ENCODE data around the gene CMTR1. TPM values are rescaled to one million over a fixed set of nuclear protein-coding genes. Genes with fewer than 3 reads are reported as not detected.

The CMTR1 gene
- total RNA-seq, 1 experiment from 2014 or later, result 28.7 TPM

DNA sequence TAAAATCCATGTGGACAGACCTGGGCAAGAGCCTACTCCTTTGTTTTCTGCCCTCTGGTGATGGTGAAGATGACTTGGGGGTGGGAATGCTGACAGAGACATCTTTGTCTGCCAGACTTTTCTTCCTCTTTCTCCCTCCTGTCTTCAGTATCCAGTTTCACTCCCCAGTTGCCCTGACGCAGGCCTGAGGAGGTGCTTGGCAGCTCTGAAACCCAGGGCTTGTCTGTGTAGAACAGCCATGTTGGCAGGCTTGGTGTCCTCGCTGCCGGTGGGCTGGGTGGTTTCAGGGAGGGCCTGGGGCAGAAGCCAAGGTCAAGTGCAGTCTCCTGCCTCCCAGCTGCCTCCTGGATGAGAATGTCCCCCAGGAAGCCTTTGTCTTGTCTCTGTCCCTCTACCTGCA is 44.2 kb downstream of the CMTR1 start:
- DNase-seq (ENCODE audit: low read depth, low spot score) (no peak), ATAC-seq (no peak)
- POLR2A ChIA-PET, result no interaction called here
- Histone ChIP-seq H3K4me2 (ENCODE audit: low read length) (no peak overlapping the region), H3K9ac (ENCODE audit: low read length) (no peak overlapping the region), H3K79me2 (ENCODE audit: insufficient read depth, low read length) (no peaks in the 10 kb centered on the region), H3K4me3 (replicated peaks in 1 of 2; ENCODE audit: low read depth in 1 of 2, low read length in 2 of 2) (no peak overlapping the region), H3K9me2 (ENCODE audit: insufficient read depth) (no peaks in the 10 kb centered on the region), H3K36me3 (ENCODE audit: control insufficient read depth in 1 of 2, insufficient read depth in 2 of 2, low read length in 2 of 2) (peaks cover 10 to 25% of the 10 kb centered on the region in 2 experiments; a peak in 3 of 4 replicates), H3K4me1 (ENCODE audit: control insufficient read depth in 1 of 2, insufficient read depth in 2 of 2, low read length in 2 of 2) (no peaks in the 10 kb centered on the region), H3K27ac (ENCODE audit: low read depth, low read length) (no peak overlapping the region), H3K9me3 (ENCODE audit: control insufficient read depth in 1 of 2, insufficient read depth in 1 of 2, low read depth in 1 of 2, low read length in 2 of 2) (no peaks in the 10 kb centered on the region), H2AFZ (ENCODE audit: low read depth, low read length, poor library complexity, severe bottlenecking) (no peak overlapping the region), H4K20me1 (ENCODE audit: insufficient read depth) (no peaks in the 10 kb centered on the region), H3K27me3 (ENCODE audit: insufficient read depth, low read length) (no peaks in the 10 kb centered on the region)
- TF ChIP-seq FOSL1 (IDR thresholded peaks at IDR 0.05; ENCODE audit: low read depth) (no peak), ZFX (IDR thresholded peaks at IDR 0.05) (no peak), ZNF274 (IDR thresholded peaks at IDR 0.05; ENCODE audit: low read depth, low read length) (no peak), ELF1 (IDR thresholded peaks at IDR 0.05; ENCODE audit: borderline replicate concordance, low read depth) (no peak), RAD21 (IDR thresholded peaks at IDR 0.05; ENCODE audit: low read depth) (no peak)
- TF ChIP-seq, protein P1, sequence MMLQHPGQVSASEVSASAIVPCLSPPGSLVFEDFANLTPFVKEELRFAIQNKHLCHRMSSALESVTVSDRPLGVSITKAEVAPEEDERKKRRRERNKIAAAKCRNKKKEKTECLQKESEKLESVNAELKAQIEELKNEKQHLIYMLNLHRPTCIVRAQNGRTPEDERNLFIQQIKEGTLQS (IDR thresholded peaks at IDR 0.05), result no peak
- RAD21 ChIA-PET (ENCODE audit: low non-redundant PET in 1 of 2, low total read pairs in 2 of 2, uncharacterized antibody in 2 of 2, unreplicated experiment in 2 of 2), result no interaction called here
- BruUV-seq (replicated peaks), result no TSS peak
- CTCF ChIA-PET, result no interaction called here
- intact Hi-C loops (cut with micrococcal nuclease), result no loop called here

- TF ChIP-seq, protein P2, sequence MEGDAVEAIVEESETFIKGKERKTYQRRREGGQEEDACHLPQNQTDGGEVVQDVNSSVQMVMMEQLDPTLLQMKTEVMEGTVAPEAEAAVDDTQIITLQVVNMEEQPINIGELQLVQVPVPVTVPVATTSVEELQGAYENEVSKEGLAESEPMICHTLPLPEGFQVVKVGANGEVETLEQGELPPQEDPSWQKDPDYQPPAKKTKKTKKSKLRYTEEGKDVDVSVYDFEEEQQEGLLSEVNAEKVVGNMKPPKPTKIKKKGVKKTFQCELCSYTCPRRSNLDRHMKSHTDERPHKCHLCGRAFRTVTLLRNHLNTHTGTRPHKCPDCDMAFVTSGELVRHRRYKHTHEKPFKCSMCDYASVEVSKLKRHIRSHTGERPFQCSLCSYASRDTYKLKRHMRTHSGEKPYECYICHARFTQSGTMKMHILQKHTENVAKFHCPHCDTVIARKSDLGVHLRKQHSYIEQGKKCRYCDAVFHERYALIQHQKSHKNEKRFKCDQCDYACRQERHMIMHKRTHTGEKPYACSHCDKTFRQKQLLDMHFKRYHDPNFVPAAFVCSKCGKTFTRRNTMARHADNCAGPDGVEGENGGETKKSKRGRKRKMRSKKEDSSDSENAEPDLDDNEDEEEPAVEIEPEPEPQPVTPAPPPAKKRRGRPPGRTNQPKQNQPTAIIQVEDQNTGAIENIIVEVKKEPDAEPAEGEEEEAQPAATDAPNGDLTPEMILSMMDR (IDR thresholded peaks at IDR 0.05 in 2 of 3, conservative IDR thresholded peaks at IDR 0.05 in 1 of 3; ENCODE audit: borderline replicate concordance in 1 of 3, insufficient read depth in 1 of 3, low read depth in 2 of 3, low read length in 2 of 3), result no peak
- no peak overlapping the region for H3K4me3 ChIP-seq (replicated peaks in 1 of 2; ENCODE audit: low read depth in 1 of 2, low read length in 2 of 2)
- peaks cover 10 to 23% of the 10 kb centered on the region in 2 experiments; a peak in 3 of 4 replicates for H3K36me3 ChIP-seq (ENCODE audit: control insufficient read depth in 1 of 2, insufficient read depth in 2 of 2, low read length in 2 of 2)
- H3K9me3 ChIP-seq (ENCODE audit: control insufficient read depth in 1 of 2, insufficient read depth in 1 of 2, low read depth in 1 of 2, low read length in 2 of 2), result no peaks in the 10 kb centered on the region
- CTCF ChIA-PET, result no interaction called here
- H3K9me2 ChIP-seq (ENCODE audit: insufficient read depth), result no peaks in the 10 kb centered on the region
- DNase-seq (ENCODE audit: low read depth, low spot score) (no peak), ATAC-seq (no peak)
- intact Hi-C loops (cut with micrococcal nuclease), result no loop called here
- no TSS peak for BruUV-seq (replicated peaks)
- no peaks in the 10 kb centered on the region for H4K20me1 ChIP-seq (ENCODE audit: insufficient read depth)
- no peak overlapping the region for H3K4me2 ChIP-seq (ENCODE audit: low read length)
- no peaks in the 10 kb centered on the region for H3K79me2 ChIP-seq (ENCODE audit: insufficient read depth, low read length)
- RAD21 ChIA-PET (ENCODE audit: low non-redundant PET in 1 of 2, low total read pairs in 2 of 2, uncharacterized antibody in 2 of 2, unreplicated experiment in 2 of 2), result no interaction called here
- POLR2A ChIA-PET, result no interaction called here
- H3K4me1 ChIP-seq (ENCODE audit: control insufficient read depth in 1 of 2, insufficient read depth in 2 of 2, low read length in 2 of 2), result no peaks in the 10 kb centered on the region
- no peak overlapping the region for H3K9ac ChIP-seq (ENCODE audit: low read length)
- no peak overlapping the region for H3K27ac ChIP-seq (ENCODE audit: low read depth, low read length)
- H2AFZ ChIP-seq (ENCODE audit: low read depth, low read length, poor library complexity, severe bottlenecking), result no peak overlapping the region
- H3K27me3 ChIP-seq (ENCODE audit: insufficient read depth, low read length), result no peaks in the 10 kb centered on the region
Observed at GRCh38 chr6:37477656-37478435, 44.8 kb downstream of the CMTR1 start.

Measured in HCT116 (cell line).